HG03575 (cell line): Measurements from ENCODE around the gene BICRAL.
"Not testable (repeated sequence)": the region's sequence is repeated elsewhere in the genome, so short reads cannot be mapped to it uniquely, and the experiment has no call there.

Experiments
- ATAC-seq: cut with Tn5 transposase; IDR thresholded peaks from one replicate; pipeline ENCODE4 v1.9.1; 2021; ENCODE audit not compliant: unreplicated experiment, insufficient number of reproducible peaks, low FRiP score; ENCODE audit errors: extremely low read depth

BICRAL gene

DNA sequence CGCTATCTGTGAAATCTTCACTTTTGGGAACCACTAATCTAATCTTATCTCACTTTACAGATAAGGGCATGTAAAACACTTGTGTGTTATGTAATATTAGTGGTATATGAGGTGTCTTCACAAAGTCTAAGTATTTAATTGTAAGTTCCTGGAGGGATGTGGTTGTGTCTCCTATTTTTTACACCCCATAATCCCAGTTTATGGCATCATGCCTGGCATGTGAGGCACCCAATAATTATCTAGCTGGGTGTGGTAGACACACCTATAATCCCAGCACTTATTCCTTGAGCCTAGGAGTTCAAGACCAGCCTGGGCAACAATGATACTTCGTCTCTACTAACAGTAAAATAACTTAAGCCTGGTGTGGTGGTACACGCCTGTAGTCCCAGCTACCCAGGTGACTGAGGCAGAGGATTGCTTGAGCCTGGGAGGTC lies 19.4 kb upstream of the BICRAL start:
- ATAC-seq = no peak

GRCh38 chr6:42762950-42763349 lies 18.9 kb upstream of the BICRAL start:
- no peak for ATAC-seq

GRCh38 chr6:42764911-42765648 lies 16.8 kb upstream of the BICRAL start:
- no peak for ATAC-seq

DNA sequence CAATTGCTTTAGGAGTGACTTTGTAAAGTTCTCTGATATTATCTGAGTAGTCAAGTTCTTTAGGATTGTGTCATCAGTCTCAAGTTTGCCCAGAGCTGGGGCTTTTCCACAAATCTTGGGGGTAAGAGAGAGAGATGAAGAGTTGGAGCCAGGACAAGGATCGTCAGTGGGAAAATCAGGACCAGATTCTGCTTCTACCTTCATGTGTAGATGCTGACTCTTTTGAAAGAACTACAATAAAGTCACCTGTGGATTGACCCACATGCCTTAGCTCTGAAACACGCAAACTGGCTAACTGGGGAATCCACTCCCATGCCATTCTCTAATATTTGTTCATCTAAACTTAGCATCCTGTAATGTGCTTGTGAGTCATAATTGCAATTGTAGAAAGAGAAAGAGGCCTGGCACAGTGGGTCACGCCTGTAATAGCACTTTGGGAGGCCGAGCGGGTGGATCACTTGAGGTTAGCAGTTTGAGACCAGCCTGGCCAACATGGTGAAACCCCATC lies 15.6 kb upstream of the BICRAL start:
- no peak for ATAC-seq

DNA sequence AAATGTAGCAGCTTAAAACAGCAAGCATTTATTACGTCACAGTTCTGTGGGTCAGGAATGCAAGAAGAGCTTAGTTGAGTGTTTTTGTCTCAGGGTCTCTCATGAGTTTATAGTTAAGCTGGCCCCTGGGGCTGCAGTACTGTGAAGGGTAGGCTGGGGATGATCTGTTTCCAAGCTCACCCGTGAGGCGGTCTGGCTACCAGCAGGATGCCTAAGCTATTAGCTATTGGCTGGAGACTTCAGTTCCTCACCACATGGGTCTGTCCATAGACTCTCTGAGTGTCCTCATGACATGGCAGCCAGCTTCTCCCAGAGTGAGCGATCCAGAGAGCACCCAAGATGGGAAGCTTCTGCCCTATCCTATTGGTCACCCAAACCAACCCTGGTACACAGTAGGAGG lies 12.8 kb upstream of the BICRAL start:
- ATAC-seq = no peak

- ATAC-seq = no peak
These were observed 12.0 kb upstream of the BICRAL start for GRCh38 chr6:42769836-42770235.

DNA sequence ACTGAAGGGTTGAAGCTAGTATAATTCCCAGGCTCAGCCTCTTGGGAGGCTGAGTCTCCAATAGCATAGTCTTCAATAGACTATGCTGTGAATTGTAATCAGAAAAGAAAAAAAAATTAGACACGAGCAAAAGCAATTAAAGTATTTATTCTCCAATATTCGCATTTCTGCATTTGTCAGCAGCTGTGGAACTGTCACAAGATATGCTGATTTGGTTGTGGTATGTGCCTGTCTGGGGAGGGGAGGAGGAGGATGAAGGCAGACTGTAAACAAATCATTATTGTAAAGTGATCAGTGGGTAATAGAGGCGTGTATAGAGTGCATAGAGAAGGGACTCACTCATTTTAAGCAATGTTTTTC lies 10.1 kb upstream of the BICRAL start:
- ATAC-seq = no peak

DNA sequence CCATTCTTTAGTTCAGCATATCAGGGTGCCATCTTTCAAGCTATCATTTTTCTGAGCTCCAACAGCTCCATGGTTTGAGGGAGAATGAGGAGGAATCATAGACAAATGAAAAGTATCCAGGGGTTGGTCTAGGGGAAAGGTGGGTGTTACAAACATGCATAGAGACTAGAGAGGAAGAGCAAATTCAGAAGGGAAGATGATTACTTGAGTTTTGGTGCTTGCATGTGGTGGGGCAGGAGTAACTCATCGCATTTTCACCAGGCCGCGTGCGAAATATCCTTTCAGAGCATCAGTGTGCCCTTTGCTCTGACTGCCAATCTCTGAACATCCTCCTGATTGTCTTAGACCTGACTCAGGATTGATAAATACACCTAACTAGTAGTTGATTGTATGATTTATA lies 7.7 kb upstream of the BICRAL start:
- ATAC-seq = no peak

DNA sequence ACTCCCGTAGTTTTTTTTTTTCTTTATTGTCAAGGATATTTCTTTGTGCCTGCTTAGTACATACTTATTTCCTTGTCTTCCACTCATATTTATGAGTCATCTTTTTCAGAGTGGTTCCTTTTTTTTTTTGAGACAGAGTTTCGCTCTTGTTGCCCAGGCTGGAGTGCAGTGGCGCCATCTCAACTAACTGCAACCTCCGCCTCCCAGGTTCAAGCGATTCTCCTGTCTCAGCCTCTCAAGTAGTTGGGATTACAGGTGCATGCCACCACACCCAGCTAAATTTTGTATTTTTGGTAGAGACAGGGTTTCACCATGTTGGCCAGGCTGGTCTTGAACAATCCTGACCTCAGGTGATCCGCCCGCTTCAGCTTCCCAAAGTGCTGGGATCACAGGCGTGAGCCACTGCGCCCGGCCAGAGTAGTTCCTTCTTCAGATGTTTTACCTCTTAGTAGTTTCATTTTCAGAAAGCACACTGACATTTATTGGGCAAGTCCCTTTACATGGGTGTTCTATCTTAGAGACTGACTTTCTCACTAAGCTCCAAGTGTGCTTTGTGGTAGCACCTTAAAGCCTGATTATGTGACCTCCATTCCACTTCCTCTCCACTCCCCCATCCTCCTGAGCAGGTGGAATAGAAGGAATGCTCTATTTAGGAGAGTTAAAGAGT lies 6.9 kb upstream of the BICRAL start:
- ATAC-seq = not testable (repeated sequence)

- no peak for ATAC-seq
These were observed 4.6 kb upstream of the BICRAL start for GRCh38 chr6:42777126-42777822.

DNA sequence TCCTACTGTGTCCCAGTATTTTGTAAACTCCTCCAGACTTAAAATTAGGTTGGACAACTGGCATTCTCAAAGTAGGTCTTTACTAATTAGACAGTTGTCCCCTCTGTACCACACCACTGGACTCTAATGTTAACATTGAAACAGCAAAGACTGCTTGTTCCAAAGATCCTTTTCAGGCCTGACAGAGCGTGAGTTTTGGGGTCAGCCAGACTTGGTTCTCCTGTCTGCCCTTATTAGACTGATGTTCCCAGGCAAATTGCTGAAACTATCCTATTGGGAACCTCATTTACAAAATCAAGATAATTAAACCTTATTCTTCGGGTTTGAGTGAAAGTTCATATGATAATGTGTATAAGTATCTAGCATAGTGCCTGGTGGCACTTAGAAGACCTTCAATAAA lies 3.7 kb upstream of the BICRAL start:
- ATAC-seq = no peak

DNA sequence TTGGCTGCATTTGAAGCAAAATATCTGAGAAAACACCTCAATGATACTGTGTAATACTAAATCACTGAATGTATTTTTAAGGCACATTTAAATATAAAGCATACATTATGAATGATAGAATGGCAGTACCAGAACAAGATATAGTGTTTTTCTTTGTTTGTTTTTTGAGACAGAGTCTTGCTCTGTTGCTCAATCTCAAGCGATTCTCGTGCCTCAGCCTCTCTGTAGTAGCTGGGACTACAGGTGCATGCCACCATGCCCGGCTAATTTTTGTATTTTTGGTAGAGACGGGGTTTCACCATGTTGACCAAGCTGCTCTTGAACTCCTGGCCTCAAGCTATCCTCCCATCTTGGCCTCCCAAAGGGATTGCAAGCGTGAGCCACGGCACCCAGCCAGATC lies 2.3 kb upstream of the BICRAL start:
- no peak for ATAC-seq

GRCh38 chr6:42781546-42781795 lies 381 bp upstream of the BICRAL start:
- no peak for ATAC-seq

GRCh38 chr6:42782689-42783176 lies 881 bp downstream of the BICRAL start:
- no peak for ATAC-seq

- no peak for ATAC-seq
These were observed 1.5 kb downstream of the BICRAL start for GRCh38 chr6:42783177-42783875.

DNA sequence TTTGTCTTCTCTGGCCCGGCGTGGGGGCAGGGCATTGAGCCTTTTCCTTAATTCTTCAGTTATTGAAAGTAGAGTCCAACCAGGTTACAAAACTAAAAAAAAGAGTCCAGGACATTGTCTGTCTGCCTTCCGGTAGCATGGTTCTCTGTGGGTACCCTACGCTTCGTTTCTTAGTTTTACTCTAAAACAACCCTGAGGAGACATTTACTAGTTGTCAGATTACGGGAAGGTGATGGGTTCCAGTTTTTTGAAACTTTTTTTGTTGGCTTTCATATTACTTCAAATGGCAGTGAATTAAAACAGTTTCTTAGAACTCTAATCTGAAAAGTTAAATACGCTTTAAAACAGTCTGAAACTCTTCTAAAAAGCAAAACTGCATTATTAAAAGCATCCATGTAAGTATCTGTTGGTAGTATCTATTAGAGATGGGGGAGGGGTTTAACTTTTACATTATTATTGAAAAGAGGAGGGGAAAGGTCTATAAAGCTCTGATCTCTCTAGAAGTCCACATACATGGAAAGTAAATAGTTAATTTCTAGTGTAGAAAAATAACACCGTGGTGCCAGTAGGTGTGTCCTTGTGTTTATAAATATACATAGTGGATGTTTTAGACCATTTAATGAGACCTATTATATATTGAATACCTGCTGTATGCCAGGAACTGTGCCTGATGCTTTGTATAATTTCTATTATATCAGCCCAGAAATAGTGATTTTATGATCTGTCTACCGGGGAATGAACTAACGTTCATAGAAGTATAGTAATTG lies 2.2 kb downstream of the BICRAL start:
- ATAC-seq = no peak

- ATAC-seq = no peak
These were observed 3.1 kb downstream of the BICRAL start for GRCh38 chr6:42784717-42785498.

GRCh38 chr6:42786525-42786985 lies 4.7 kb downstream of the BICRAL start:
- no peak for ATAC-seq
